H1 (cell line): ENCODE results near the gene XKR8.

Experiments used
- FOSL1 ChIP-seq: IDR thresholded peaks from 2 replicates; pipeline ENCODE4 v1.6.1; 2011; ENCODE audit warnings: mild to moderate bottlenecking, low read depth, low read length, moderate library complexity; ENCODE audit not compliant: insufficient read depth
- POLR2A ChIP-seq, 2 experiments: IDR thresholded peaks; 1 replicate in 1 of 2; 2 replicates in 1 of 2; pipeline ENCODE4 v1.6.1; 2011; ENCODE audit warnings: low read depth in 2 of 2, low read length in 2 of 2, mild to moderate bottlenecking in 2 of 2; ENCODE audit errors: control extremely low read depth in 1 of 2
- TF ChIP-seq, protein P1 (sequence below), 3 experiments: IDR thresholded peaks; 1 replicate in 2 of 3; 2 replicates in 1 of 3; pipeline versions ENCODE4 v1.5.1 to v1.6.1; 2011; ENCODE audit warnings: low read length in 3 of 3, mild to moderate bottlenecking in 3 of 3, inconsistent platforms in 2 of 3, low read depth in 1 of 3, moderate library complexity in 1 of 3; ENCODE audit not compliant: insufficient read depth in 1 of 3; ENCODE audit errors: control extremely low read depth in 1 of 3

DNA sequence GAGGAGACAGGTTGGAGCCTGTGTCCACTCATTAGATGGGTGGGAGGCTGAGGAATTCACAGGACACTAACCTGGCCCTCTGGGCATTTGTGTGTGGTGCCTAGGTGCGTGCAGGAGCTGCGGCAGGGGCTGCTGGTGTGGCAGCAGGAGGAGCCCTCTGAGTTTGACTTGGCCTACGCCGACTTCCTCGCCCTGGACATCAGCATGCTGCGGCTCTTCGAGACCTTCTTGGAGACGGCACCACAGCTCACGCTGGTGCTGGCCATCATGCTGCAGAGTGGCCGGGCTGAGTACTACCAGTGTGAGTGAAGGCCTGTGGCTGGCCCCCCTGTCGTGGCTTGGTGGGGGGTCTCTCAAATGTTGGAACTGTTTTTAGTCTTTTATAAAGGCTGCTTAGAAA, 3.6 kb downstream of the XKR8 start:
- TF ChIP-seq, protein P1, sequence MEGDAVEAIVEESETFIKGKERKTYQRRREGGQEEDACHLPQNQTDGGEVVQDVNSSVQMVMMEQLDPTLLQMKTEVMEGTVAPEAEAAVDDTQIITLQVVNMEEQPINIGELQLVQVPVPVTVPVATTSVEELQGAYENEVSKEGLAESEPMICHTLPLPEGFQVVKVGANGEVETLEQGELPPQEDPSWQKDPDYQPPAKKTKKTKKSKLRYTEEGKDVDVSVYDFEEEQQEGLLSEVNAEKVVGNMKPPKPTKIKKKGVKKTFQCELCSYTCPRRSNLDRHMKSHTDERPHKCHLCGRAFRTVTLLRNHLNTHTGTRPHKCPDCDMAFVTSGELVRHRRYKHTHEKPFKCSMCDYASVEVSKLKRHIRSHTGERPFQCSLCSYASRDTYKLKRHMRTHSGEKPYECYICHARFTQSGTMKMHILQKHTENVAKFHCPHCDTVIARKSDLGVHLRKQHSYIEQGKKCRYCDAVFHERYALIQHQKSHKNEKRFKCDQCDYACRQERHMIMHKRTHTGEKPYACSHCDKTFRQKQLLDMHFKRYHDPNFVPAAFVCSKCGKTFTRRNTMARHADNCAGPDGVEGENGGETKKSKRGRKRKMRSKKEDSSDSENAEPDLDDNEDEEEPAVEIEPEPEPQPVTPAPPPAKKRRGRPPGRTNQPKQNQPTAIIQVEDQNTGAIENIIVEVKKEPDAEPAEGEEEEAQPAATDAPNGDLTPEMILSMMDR (IDR thresholded peaks at IDR 0.05; ENCODE audit: control extremely low read depth in 1 of 3, insufficient read depth in 1 of 3, low read depth in 1 of 3, low read length in 3 of 3), result no peak
- no peak for TF ChIP-seq FOSL1
- TF ChIP-seq POLR2A (IDR thresholded peaks at IDR 0.05; ENCODE audit: control extremely low read depth in 1 of 2, low read depth in 2 of 2, low read length in 2 of 2), result no peak
